GM12891 (cell line): Measurements from ENCODE around the gene SLIT1.

Source experiments
- DNase-seq: peaks from one replicate; pipeline ENCODE4 v3.0.0; 2011; ENCODE audit warnings: low spot score; ENCODE audit not compliant: insufficient read length
- FAIRE-seq: peaks from 2 replicates; lab custom pipeline; 2011; peaks lifted over from hg19 to GRCh38; lab: Jason Lieb, UNC
- PAX5 ChIP-seq: IDR thresholded peaks from 2 replicates; pipeline ENCODE4 v1.6.1; 2011; ENCODE audit warnings: low read length, moderate library complexity, mild to moderate bottlenecking; ENCODE audit not compliant: insufficient read depth, severe bottlenecking
- POLR2A ChIP-seq: IDR thresholded peaks from 2 replicates; pipeline ENCODE4 v1.6.1; 2011; ENCODE audit warnings: low read depth, low read length, control low read depth
- POLR2AphosphoS5 ChIP-seq: IDR thresholded peaks from 2 replicates; pipeline ENCODE4 v1.6.1; 2011; ENCODE audit warnings: low read depth, low read length, control low read depth
- POU2F2 ChIP-seq: IDR thresholded peaks from 2 replicates; pipeline ENCODE4 v1.6.1; 2011; ENCODE audit warnings: low read depth, mild to moderate bottlenecking, control low read depth, low read length, moderate library complexity
- SPI1 ChIP-seq: IDR thresholded peaks from 2 replicates; pipeline ENCODE4 v1.6.1; 2011; ENCODE audit warnings: low read depth, low read length, control low read depth
- TAF1 ChIP-seq: IDR thresholded peaks from 2 replicates; pipeline ENCODE4 v1.6.1; 2011; ENCODE audit warnings: low read depth, low read length, control low read depth

Gene SLIT1

GRCh38 chr10:97081621-97082235, 104.0 kb downstream of the SLIT1 start:
- no peak for TF ChIP-seq PAX5
- no peak for TF ChIP-seq SPI1
- no peak for TF ChIP-seq TAF1
- no peak; the same call in 1 of the 2 replicates for TF ChIP-seq POU2F2
- TF ChIP-seq POLR2A: no peak
- no peak for TF ChIP-seq POLR2AphosphoS5
- FAIRE-seq (peak; percentile 20), DNase-seq (peak; percentile 67)

- TF ChIP-seq POLR2AphosphoS5 (no peak), POU2F2 (no peak), POLR2A (no peak), PAX5 (no peak), TAF1 (no peak), SPI1 (no peak)
- no peak for FAIRE-seq
- DNase-seq: no peak
These were observed 105.5 kb downstream of the SLIT1 start for GRCh38 chr10:97080051-97080776.

- no peak for TF ChIP-seq PAX5
- TF ChIP-seq POLR2AphosphoS5: no peak
- no peak for DNase-seq
- no peak for FAIRE-seq
These were observed 106.3 kb downstream of the SLIT1 start for GRCh38 chr10:97079448-97079847.

- FAIRE-seq (no peak), DNase-seq (no peak)
These were observed 106.8 kb downstream of the SLIT1 start for GRCh38 chr10:97078938-97079445.

GRCh38 chr10:97078261-97078937, 107.4 kb downstream of the SLIT1 start:
- TF ChIP-seq SPI1: no peak
- no peak for TF ChIP-seq POU2F2
- no peak for FAIRE-seq

More at GRCh38 chr10:97078938-97079445, 106.8 kb downstream of the SLIT1 start:
- TF ChIP-seq PAX5 (no peak), POLR2AphosphoS5 (no peak), SPI1 (no peak), POU2F2 (no peak), TAF1 (no peak), POLR2A (no peak)

GRCh38 chr10:97076781-97077180, 109.0 kb downstream of the SLIT1 start:
- FAIRE-seq (no peak), DNase-seq (no peak)
- TF ChIP-seq POU2F2 (no peak), POLR2A (no peak), SPI1 (no peak), PAX5 (no peak), TAF1 (no peak), POLR2AphosphoS5 (no peak)

More at GRCh38 chr10:97078261-97078937, 107.4 kb downstream of the SLIT1 start:
- DNase-seq: no peak

GRCh38 chr10:97075961-97076525, 109.7 kb downstream of the SLIT1 start:
- no peak for DNase-seq
- no peak for TF ChIP-seq TAF1
- no peak for TF ChIP-seq SPI1
- no peak for TF ChIP-seq POLR2AphosphoS5
- no peak for TF ChIP-seq POU2F2
- TF ChIP-seq PAX5: no peak
- no peak for TF ChIP-seq POLR2A
- no peak for FAIRE-seq

GRCh38 chr10:97075421-97075820, 110.3 kb downstream of the SLIT1 start:
- TF ChIP-seq POLR2AphosphoS5: no peak
- TF ChIP-seq POU2F2: no peak
- no peak for TF ChIP-seq PAX5
- no peak for TF ChIP-seq POLR2A
- no peak for TF ChIP-seq SPI1
- TF ChIP-seq TAF1: no peak
- FAIRE-seq: no peak

More at GRCh38 chr10:97075421-97075820, 110.3 kb downstream of the SLIT1 start:
- DNase-seq: no peak
